Ovary (tissue), 3 donors: ENCODE results near the gene BUB3.

Experiments
- EP300 ChIP-seq: sonication (generic); formaldehyde crosslinking; IDR thresholded peaks from one replicate; pipeline ENCODE4 v1.6.1; 2017; ENCODE audit warnings: antibody characterized with exemption
- POLR2A ChIP-seq: fragments of 450-650 bp; IDR thresholded peaks from one replicate; pipeline ENCODE4 v1.6.1; 2017; ENCODE audit warnings: antibody characterized with exemption, mild to moderate bottlenecking, moderate library complexity
- TF ChIP-seq, protein P1 (sequence below), 3 donors: fragments of 450-650 bp in 2 of 3; fragments of 200-600 bp in 1 of 3; IDR thresholded peaks; one replicate each; pipeline versions ENCODE4 v1.5.1 to v1.8.0; 2016 to 2022; ENCODE audit warnings: antibody characterized with exemption in 3 of 3, mild to moderate bottlenecking in 1 of 3
- donor health status: DM: no; HTN: no; CAD: no.

- TF ChIP-seq, protein P1, sequence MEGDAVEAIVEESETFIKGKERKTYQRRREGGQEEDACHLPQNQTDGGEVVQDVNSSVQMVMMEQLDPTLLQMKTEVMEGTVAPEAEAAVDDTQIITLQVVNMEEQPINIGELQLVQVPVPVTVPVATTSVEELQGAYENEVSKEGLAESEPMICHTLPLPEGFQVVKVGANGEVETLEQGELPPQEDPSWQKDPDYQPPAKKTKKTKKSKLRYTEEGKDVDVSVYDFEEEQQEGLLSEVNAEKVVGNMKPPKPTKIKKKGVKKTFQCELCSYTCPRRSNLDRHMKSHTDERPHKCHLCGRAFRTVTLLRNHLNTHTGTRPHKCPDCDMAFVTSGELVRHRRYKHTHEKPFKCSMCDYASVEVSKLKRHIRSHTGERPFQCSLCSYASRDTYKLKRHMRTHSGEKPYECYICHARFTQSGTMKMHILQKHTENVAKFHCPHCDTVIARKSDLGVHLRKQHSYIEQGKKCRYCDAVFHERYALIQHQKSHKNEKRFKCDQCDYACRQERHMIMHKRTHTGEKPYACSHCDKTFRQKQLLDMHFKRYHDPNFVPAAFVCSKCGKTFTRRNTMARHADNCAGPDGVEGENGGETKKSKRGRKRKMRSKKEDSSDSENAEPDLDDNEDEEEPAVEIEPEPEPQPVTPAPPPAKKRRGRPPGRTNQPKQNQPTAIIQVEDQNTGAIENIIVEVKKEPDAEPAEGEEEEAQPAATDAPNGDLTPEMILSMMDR (IDR thresholded peaks at IDR 0.05), result no peak
- TF ChIP-seq EP300, result no peak
- TF ChIP-seq POLR2A, result no peak
Measured at GRCh38 chr10:123144697-123145541, 9.3 kb upstream of the BUB3 start.
